Measurements from ENCODE around the gene IFFO2. TPM values are rescaled to one million over a fixed set of nuclear protein-coding genes. Genes with fewer than 3 reads are reported as not detected.

IFFO2 gene
- total RNA-seq, 2 donors from 2014 or later, result 4.6 to 6.4 TPM

DNA sequence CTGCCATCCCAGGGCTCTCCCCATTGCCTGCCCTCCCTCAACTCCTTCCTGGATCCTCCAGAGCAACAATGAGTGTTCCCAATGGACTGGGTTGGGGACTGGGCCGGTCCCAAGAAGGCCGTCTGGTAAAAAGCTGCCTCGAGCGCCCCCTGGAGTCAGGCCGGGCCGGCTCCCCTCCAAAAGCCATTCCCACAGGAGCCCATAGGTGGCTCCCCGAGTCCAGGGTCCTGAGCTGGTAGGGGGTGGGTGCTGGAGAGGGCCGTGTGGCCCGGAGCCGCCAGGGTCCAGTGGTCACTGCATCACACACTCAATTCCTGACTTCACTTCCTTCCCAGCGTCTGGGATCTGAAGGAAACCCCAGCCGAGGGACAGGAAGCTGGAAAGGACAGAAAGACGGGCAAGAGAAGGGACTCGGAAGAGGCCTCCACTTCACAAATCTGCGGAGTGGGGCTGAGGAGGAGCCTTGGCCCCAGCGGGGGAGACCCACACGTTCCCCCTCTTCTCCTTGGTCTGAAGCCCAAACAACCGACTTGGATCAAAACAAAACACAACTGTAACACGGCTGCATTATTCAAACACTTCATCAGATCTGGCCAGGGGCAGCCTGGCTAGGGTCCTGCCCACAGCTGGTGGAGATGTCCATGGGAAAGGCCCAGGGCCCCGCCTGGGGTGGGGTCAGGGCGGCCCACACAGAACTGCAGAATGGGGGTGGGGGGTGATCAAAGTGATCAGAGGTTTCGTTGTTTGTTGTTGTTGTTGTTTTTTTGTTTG, 43.2 kb downstream of the IFFO2 start:
- Histone ChIP-seq H3K4me1 (ENCODE audit: control insufficient read depth, insufficient read depth, low read length) (no peaks in the 10 kb centered on the region), H3K36me3 (ENCODE audit: control insufficient read depth, insufficient read depth, low read length) (peaks cover 15% of the 10 kb centered on the region), H3K9me3 (ENCODE audit: control insufficient read depth, low read length) (no peaks in the 10 kb centered on the region), H3K27me3 (ENCODE audit: control insufficient read depth, insufficient read depth, low read length, poor library complexity, severe bottlenecking) (no peaks in the 10 kb centered on the region), H3K4me3 (ENCODE audit: low read length) (no peak overlapping the region), H3K27ac (ENCODE audit: low read depth, low read length) (no peak overlapping the region), H3K9ac (ENCODE audit: extremely low read depth, low read length, poor library complexity, severe bottlenecking) (no peak overlapping the region)
- 49 to 55% methylated on average over 8 to 22 of the region's 22 CpGs for WGBS, 2 experiments (ENCODE audit: insufficient coverage in 1 of 2, insufficient read length in 1 of 2)
- Mint-ChIP-seq H3K9me3 (no peaks in the 10 kb centered on the region), H3K4me1 (peaks cover 6% of the 10 kb centered on the region), H3K27me3 (ENCODE audit: insufficient read depth) (no peaks in the 10 kb centered on the region), H3K36me3 (ENCODE audit: low read depth) (peaks cover 24% of the 10 kb centered on the region), H3K27ac (peak overlapping the region; percentile 65), H3K4me3 (no peak overlapping the region)
- peak; percentile 98 for DNase-seq
- TF ChIP-seq, protein P1, sequence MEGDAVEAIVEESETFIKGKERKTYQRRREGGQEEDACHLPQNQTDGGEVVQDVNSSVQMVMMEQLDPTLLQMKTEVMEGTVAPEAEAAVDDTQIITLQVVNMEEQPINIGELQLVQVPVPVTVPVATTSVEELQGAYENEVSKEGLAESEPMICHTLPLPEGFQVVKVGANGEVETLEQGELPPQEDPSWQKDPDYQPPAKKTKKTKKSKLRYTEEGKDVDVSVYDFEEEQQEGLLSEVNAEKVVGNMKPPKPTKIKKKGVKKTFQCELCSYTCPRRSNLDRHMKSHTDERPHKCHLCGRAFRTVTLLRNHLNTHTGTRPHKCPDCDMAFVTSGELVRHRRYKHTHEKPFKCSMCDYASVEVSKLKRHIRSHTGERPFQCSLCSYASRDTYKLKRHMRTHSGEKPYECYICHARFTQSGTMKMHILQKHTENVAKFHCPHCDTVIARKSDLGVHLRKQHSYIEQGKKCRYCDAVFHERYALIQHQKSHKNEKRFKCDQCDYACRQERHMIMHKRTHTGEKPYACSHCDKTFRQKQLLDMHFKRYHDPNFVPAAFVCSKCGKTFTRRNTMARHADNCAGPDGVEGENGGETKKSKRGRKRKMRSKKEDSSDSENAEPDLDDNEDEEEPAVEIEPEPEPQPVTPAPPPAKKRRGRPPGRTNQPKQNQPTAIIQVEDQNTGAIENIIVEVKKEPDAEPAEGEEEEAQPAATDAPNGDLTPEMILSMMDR (conservative IDR thresholded peaks at IDR 0.05), result peak; percentile 100

GRCh38 chr1:18912550-18912949, 43.9 kb downstream of the IFFO2 start:
- Mint-ChIP-seq H3K27me3 (ENCODE audit: insufficient read depth) (no peaks in the 10 kb centered on the region), H3K4me3 (no peak overlapping the region), H3K4me1 (peaks cover 6% of the 10 kb centered on the region), H3K36me3 (ENCODE audit: low read depth) (peaks cover 24% of the 10 kb centered on the region), H3K27ac (no peak overlapping the region), H3K9me3 (no peaks in the 10 kb centered on the region)
- Histone ChIP-seq H3K9me3 (ENCODE audit: control insufficient read depth, low read length) (no peaks in the 10 kb centered on the region), H3K9ac (ENCODE audit: extremely low read depth, low read length, poor library complexity, severe bottlenecking) (no peak overlapping the region), H3K27me3 (ENCODE audit: control insufficient read depth, insufficient read depth, low read length, poor library complexity, severe bottlenecking) (no peaks in the 10 kb centered on the region), H3K27ac (ENCODE audit: low read depth, low read length) (no peak overlapping the region), H3K4me1 (ENCODE audit: control insufficient read depth, insufficient read depth, low read length) (no peaks in the 10 kb centered on the region), H3K4me3 (ENCODE audit: low read length) (no peak overlapping the region), H3K36me3 (ENCODE audit: control insufficient read depth, insufficient read depth, low read length) (peaks cover 15% of the 10 kb centered on the region)
- TF ChIP-seq, protein P1 (conservative IDR thresholded peaks at IDR 0.05), result no peak
- WGBS, 2 experiments (ENCODE audit: insufficient coverage in 1 of 2, insufficient read length in 1 of 2), result 86 to 90% methylated on average over 3 of the region's 3 CpGs
- no peak for DNase-seq

- TF ChIP-seq, protein P1 (conservative IDR thresholded peaks at IDR 0.05), result no peak
- Mint-ChIP-seq H3K9me3 (no peaks in the 10 kb centered on the region), H3K27me3 (ENCODE audit: insufficient read depth) (peaks cover 7% of the 10 kb centered on the region), H3K4me1 (peaks cover 4% of the 10 kb centered on the region), H3K27ac (no peak overlapping the region), H3K4me3 (no peak overlapping the region), H3K36me3 (ENCODE audit: low read depth) (peaks cover 21% of the 10 kb centered on the region)
- no peak overlapping the region for H3K27ac ChIP-seq (ENCODE audit: low read depth, low read length)
- WGBS, 2 experiments (ENCODE audit: insufficient coverage in 1 of 2, insufficient read length in 1 of 2), result 90 to 97% methylated on average over 9 to 17 of the region's 17 CpGs
- peaks cover 4% of the 10 kb centered on the region for H3K27me3 ChIP-seq (ENCODE audit: control insufficient read depth, insufficient read depth, low read length, poor library complexity, severe bottlenecking)
- no peak overlapping the region for H3K9ac ChIP-seq (ENCODE audit: extremely low read depth, low read length, poor library complexity, severe bottlenecking)
- DNase-seq, result no peak
- H3K4me3 ChIP-seq (ENCODE audit: low read length), result no peak overlapping the region
- H3K4me1 ChIP-seq (ENCODE audit: control insufficient read depth, insufficient read depth, low read length), result no peaks in the 10 kb centered on the region
- no peaks in the 10 kb centered on the region for H3K9me3 ChIP-seq (ENCODE audit: control insufficient read depth, low read length)
- H3K36me3 ChIP-seq (ENCODE audit: control insufficient read depth, insufficient read depth, low read length), result peaks cover 15% of the 10 kb centered on the region
Measured at GRCh38 chr1:18908911-18909771, 47.3 kb downstream of the IFFO2 start.

All from endodermal cell (in vitro differentiated cells).